BLaER1 treated with 17β-estradiol and CSF1 and Interleukin-3, amounts not matched to agents 10 nM and 100 nM (cell line): ENCODE results near the gene TENT5C.
A peak's percentile ranks its signal among the peaks of the same experiment; 100 is the strongest.

Experiments used
- H3K27ac ChIP-seq, 11 experiments: shearing (Covaris generic); formaldehyde crosslinking; 2 replicates each; pipeline ENCODE4 v1.8.1; 2022
- H3K27me3 ChIP-seq, 11 experiments: shearing (Covaris generic); formaldehyde crosslinking; 2 replicates each; pipeline ENCODE4 v1.8.1; 2022
- H3K36me3 ChIP-seq, 11 experiments: shearing (Covaris generic); formaldehyde crosslinking; 2 replicates each; pipeline ENCODE4 v1.8.1; 2022
- H3K4me1 ChIP-seq, 10 experiments: shearing (Covaris generic); formaldehyde crosslinking; 2 replicates each; pipeline ENCODE4 v1.8.1; 2022
- H3K4me2 ChIP-seq, 11 experiments: shearing (Covaris generic); formaldehyde crosslinking; 2 replicates each; pipeline ENCODE4 v1.8.1; 2022
- H3K4me3 ChIP-seq, 10 experiments: shearing (Covaris generic); formaldehyde crosslinking; 2 replicates each; pipeline ENCODE4 v1.8.1; 2022
- H3K9ac ChIP-seq, 11 experiments: shearing (Covaris generic); formaldehyde crosslinking; 2 replicates each; pipeline ENCODE4 v1.8.1; 2022
- H3K9me3 ChIP-seq, 11 experiments: shearing (Covaris generic); formaldehyde crosslinking; replicated peaks in 1 of 11; 2 replicates each; pipeline ENCODE4 v1.8.1; 2022
- H4K20me1 ChIP-seq, 11 experiments: shearing (Covaris generic); formaldehyde crosslinking; 2 replicates each; pipeline ENCODE4 v1.8.1; 2022
- Cebpa-rat ChIP-seq, 11 experiments: shearing (Covaris generic); IDR thresholded peaks; 2 replicates each; pipeline ENCODE4 v1.8.1; 2022

The TENT5C gene

DNA sequence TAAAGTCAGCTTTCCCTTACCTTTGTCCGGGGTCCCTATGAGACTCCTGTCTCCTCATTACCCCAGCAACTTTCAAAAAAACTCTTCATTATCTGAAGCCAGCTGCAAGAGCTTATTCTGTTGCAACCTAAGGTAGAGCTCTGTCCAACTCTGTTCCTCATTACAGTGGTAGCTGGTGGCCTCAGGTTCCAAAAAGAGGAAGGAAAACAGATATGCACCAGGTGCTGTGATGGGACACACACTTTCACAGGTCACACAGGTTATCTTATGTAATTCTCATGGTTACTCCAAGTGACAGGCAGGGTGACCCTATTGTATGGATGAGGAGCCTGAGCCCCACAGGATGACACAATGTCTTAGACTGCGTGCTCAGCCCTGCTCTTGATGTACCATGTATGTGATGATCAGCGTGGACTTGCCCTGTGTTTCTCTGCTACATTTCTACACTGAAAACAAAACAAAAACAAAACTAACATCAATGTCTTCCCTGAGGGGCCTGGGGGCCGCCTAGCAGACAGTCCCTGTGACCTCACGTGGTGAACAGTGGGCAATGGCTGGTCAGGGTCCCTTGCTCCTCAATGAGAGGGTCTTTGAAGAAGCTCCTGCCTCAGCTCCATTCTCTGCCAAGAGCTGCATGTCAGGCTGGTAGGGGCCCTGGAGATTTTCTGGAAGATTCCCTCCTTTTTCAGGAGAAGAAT is 9.7 kb upstream of the TENT5C start:
- Histone ChIP-seq H3K9ac (no peak overlapping the region), H3K4me2 (no peak overlapping the region), H3K36me3 (no peaks in the 10 kb centered on the region), H3K27me3 (no peaks in the 10 kb centered on the region), H3K4me3 (no peak overlapping the region), H4K20me1 (no peaks in the 10 kb centered on the region), H3K27ac (no peak overlapping the region), H3K9me3 (no peaks in the 10 kb centered on the region), H3K4me1 (no peaks in the 10 kb centered on the region)
- no peak for TF ChIP-seq Cebpa-rat (IDR thresholded peaks at IDR 0.05)

DNA sequence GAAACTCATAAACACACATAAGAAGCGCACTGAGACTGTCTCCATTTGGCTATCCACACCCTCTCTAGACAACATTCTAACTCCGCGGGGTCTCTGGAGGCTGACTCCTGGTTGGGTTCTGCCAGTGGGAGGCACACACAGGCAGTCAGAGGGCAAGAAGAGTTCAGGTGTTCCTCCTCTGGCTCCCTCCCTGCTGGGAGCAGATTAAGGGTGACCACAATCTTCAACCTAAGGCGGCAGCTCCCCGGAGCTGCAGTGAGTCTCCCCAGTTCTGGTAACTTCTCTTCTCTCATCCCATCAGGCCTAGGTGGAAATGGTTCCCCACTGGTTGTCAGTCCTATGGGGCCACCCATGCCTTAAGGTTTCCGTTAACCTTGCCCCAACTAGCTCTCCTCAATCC is 7.4 kb upstream of the TENT5C start:
- Histone ChIP-seq H3K4me3 (no peak overlapping the region), H4K20me1 (no peaks in the 10 kb centered on the region), H3K4me2 (no peak overlapping the region), H3K9me3 (no peaks in the 10 kb centered on the region), H3K9ac (no peak overlapping the region), H3K36me3 (no peaks in the 10 kb centered on the region), H3K27me3 (no peaks in the 10 kb centered on the region), H3K27ac (no peak overlapping the region), H3K4me1 (no peaks in the 10 kb centered on the region)
- no peak for TF ChIP-seq Cebpa-rat (IDR thresholded peaks at IDR 0.05)

DNA sequence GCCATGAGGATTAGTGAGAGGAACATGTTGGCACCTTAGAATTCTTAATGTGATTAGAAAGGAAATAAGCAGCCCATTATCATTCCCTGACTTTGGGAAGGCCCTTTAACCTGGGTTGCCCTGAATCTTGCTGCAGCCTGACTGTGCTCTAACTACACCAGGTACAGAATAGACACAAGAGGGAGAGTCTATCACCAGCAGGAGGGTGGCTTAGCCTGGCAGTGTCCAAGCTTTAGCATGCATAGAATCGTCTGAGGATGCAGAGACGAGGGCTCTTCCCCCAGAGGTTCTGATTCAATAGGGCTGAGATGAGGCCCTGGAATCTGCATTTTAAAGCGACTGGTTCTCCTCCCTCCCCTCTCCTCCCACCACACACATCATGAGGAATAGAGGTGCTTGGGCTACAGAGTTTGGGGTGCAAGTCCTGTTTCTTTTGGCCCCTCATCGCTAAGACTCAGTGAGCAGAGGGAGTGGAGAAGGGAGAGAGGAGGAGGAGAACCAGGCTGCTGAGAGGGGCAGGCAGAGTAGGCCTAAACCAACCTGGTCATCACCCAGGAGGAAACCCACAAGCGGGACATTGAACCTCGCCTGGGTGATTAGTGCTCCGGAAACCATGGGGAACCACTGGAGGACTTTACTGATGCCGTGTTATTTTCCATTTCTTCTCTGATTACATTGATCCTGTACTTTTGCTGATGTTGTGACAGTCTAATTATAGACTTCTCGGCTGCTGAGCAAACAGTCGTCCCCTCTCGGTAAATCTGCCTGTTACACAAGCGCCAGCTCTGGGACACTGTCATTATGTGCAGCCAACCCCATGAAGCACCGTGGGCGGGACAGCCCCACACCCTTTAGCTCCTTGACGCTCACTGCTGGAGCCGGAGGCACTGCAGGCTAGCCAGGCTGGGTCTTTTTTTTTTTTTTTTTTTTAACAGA is 6.3 kb upstream of the TENT5C start:
- H3K4me2 ChIP-seq, result no peak overlapping the region
- no peak overlapping the region for H3K9ac ChIP-seq
- H3K4me3 ChIP-seq, result no peak overlapping the region
- H3K4me1 ChIP-seq, result no peaks in the 10 kb centered on the region
- H3K27ac ChIP-seq, result no peak overlapping the region
- peaks cover 0 to 8% (median 5%) of the 10 kb centered on the region in 11 experiments; a peak in 15 of 22 replicates for H3K27me3 ChIP-seq
- no peaks in the 10 kb centered on the region for H3K36me3 ChIP-seq
- TF ChIP-seq Cebpa-rat (IDR thresholded peaks at IDR 0.05), result no peak
- no peaks in the 10 kb centered on the region for H4K20me1 ChIP-seq
- no peaks in the 10 kb centered on the region for H3K9me3 ChIP-seq

DNA sequence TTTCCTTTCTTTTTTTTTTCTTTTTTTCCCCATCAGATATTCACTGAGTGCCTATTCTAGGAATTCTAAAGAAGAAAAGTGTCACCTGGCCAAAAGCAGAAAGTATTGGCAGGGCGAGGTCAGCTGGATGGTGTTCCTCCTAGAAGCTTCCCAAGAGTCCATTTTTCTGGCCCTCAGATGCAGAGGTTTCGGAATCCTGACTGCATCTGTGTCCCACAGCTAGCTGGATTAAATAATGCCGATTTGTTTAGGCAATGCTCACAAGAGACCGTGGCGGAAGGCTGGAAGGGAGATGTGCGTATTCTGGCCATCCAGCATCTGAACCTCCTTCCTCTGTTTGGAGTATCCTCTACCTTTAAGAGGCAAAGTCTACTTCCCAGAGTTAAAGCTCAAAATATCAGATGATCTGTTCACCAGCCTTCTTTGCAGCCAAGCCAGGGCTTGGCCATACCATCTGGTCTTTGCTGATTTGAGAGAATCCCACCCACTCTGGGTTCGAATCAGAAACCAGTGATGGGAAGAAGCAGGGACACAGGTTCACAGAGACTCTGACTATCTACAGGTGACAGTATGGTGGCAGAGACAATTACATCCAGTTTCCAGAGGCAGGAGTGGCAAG is 5.4 kb upstream of the TENT5C start:
- TF ChIP-seq Cebpa-rat (IDR thresholded peaks at IDR 0.05), result no peak
- H3K4me2 ChIP-seq, result no peak overlapping the region
- no peaks in the 10 kb centered on the region for H3K36me3 ChIP-seq
- H3K27ac ChIP-seq, result no peak overlapping the region
- H3K9ac ChIP-seq, result no peak overlapping the region
- H4K20me1 ChIP-seq, result no peaks in the 10 kb centered on the region
- H3K9me3 ChIP-seq, result no peaks in the 10 kb centered on the region
- H3K4me1 ChIP-seq, result peaks cover 0 to 7% (median 6%) of the 10 kb centered on the region in 10 experiments; a peak in 12 of 20 replicates
- H3K27me3 ChIP-seq, result peaks cover 0 to 16% (median 12%) of the 10 kb centered on the region in 11 experiments; a peak in 17 of 22 replicates
- no peak overlapping the region for H3K4me3 ChIP-seq

DNA sequence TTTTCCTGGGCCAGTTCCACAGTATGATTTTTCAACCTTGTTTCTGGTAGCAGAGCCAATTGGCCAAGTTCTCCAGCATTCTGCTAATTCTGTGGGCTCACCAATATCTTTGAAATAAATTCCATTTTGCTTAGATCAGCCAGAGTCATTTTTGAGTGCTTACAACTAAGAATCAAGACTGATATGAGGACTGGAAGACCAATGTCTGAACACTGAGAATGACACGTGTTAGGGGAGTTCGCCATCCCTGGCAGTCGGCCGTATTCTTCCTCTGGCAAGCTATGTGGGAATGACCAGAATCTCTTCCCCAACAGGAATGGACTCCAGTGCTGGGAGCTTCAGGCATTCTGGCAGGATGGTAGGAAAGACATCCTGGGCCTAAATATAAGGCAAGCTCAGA is 4.9 kb upstream of the TENT5C start:
- H3K4me1 ChIP-seq, result peaks cover 0 to 7% (median 6%) of the 10 kb centered on the region in 10 experiments; a peak in 13 of 20 replicates
- TF ChIP-seq Cebpa-rat (IDR thresholded peaks at IDR 0.05), result no peak
- H3K27me3 ChIP-seq, result peaks cover 0 to 16% (median 12%) of the 10 kb centered on the region in 11 experiments; a peak in 17 of 22 replicates
- H4K20me1 ChIP-seq, result peaks cover 0 to under 1% (median 0%) of the 10 kb centered on the region in 11 experiments; a peak in 4 of 22 replicates
- no peak overlapping the region for H3K4me2 ChIP-seq
- H3K9ac ChIP-seq, result no peak overlapping the region
- H3K4me3 ChIP-seq, result no peak overlapping the region
- no peak overlapping the region for H3K27ac ChIP-seq
- no peaks in the 10 kb centered on the region for H3K36me3 ChIP-seq
- H3K9me3 ChIP-seq, result no peaks in the 10 kb centered on the region

DNA sequence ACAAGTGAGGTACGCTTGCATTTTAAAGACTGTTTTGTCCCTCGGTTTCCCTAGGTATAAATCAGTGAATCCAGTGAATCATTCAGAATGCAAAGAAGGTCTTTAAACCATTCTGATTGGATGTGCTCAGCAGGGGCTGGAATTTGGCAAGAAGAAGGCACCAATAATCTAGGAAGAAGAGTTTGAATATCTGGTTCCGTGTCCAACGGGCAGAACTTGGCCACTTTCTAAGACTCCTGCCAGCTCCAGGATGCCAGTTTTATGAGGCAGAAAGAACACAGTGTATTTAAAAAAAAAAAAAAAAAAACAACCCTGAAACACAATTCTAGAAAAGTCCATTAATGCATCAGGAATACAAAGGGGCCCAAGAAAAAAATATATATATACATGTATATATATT is 3.0 kb upstream of the TENT5C start:
- Histone ChIP-seq H3K27ac (no peak overlapping the region), H3K4me1 (peaks cover 11 to 26% (median 18%) of the 10 kb centered on the region in 10 experiments), H3K4me3 (no peak overlapping the region), H3K9ac (no peak overlapping the region), H3K27me3 (peaks cover 12 to 31% (median 23%) of the 10 kb centered on the region in 11 experiments; a peak in 18 of 22 replicates), H3K36me3 (no peaks in the 10 kb centered on the region), H3K4me2 (no peak overlapping the region), H4K20me1 (peaks cover 0 to 18% (median 7%) of the 10 kb centered on the region in 11 experiments; a peak in 7 of 22 replicates), H3K9me3 (no peaks in the 10 kb centered on the region)
- no peak for TF ChIP-seq Cebpa-rat (IDR thresholded peaks at IDR 0.05)

DNA sequence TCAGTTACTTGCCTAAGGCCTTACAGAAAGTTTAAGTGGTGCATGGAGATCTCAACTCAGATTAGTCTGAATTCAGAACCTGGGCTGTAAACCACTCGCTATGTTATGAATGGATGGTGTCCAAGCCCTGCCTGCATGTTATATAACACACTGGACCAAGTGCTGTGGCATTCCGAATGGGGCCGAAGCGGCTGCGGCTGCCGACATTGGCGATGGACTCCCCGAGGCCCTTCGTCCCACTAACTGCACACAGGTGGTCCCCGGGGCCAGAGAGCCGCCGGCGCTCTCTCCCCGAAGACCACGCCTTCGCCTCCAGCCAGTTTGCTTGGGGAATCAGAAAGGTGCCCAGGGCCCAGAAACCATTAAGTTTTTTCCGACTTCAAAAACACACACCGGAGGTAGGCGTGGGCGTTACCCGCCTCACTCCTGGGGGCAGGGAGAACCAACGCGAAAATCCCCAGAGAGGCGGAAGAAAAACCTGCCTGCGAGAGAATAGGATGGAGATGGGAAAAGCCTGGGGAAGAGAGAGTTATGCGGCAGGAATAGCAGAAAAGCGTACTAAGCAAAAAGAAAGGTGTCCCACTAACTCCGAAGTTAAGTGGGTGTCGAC is 579 bp upstream of the TENT5C start:
- Histone ChIP-seq H3K4me3 (peak overlapping the region; percentile 71 to 90 (median 75)), H3K36me3 (no peaks in the 10 kb centered on the region), H3K27me3 (peaks cover 12 to 31% (median 23%) of the 10 kb centered on the region in 11 experiments; a peak in 18 of 22 replicates), H3K4me2 (peak overlapping the region; percentile 87 to 100 (median 99)), H3K9me3 (no peaks in the 10 kb centered on the region), H3K27ac (peak overlapping the region in 2 of 11 experiments; percentile 48 to 69; a peak in 3 of 22 replicates), H3K9ac (peak overlapping the region; percentile 47 to 76 (median 67); a peak in 20 of 22 replicates), H3K4me1 (peaks cover 12 to 36% (median 26%) of the 10 kb centered on the region in 10 experiments), H4K20me1 (peaks cover 0 to 18% (median 7%) of the 10 kb centered on the region in 11 experiments; a peak in 7 of 22 replicates)
- no peak for TF ChIP-seq Cebpa-rat (IDR thresholded peaks at IDR 0.05)

DNA sequence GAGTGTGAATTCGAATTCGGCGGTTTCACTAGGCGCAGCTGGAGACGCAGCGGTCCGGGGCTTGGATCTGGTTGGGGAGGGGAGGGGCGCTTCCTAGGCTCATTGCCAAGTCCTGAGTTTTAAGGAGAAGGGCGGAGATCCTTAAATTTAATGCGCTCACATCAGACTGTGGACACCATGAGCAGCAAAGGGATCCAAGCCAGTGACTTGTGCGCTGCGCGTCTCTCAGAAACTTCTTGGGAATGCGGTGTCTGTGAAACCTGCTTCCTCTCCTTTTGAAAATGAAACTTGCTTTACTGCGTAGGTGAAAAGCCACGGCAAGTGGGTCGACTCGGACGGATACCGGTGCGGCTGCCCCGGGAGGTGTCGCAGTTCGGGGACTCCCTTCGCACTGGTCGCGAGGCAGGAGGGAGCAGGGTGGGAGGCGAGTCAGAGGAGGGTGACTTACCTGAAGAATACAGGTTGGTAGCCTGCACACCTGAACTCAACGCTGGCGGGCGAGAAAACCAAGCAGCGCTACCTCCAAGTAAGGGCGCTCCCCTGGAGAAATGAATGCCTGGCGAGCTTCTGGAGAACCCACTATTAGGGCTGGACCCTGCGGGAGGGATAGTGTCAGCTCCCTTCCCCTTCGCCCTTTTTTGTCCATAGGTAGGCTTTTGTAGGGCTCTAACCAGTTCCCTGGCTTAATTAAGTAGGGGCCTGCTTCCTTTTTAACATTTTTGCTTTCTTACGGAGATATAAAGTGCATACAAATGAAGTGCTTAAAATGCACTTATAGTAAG is 992 bp downstream of the TENT5C start:
- H3K9me3 ChIP-seq, result no peaks in the 10 kb centered on the region
- H3K9ac ChIP-seq, result peak overlapping the region; percentile 42 to 77 (median 67); a peak in 21 of 22 replicates
- H4K20me1 ChIP-seq, result peaks cover 0 to 18% (median 7%) of the 10 kb centered on the region in 11 experiments; a peak in 7 of 22 replicates
- H3K27me3 ChIP-seq, result peaks cover 12 to 31% (median 23%) of the 10 kb centered on the region in 11 experiments; a peak in 18 of 22 replicates
- no peaks in the 10 kb centered on the region for H3K36me3 ChIP-seq
- no peak for TF ChIP-seq Cebpa-rat (IDR thresholded peaks at IDR 0.05)
- H3K4me2 ChIP-seq, result peak overlapping the region; percentile 96 to 100 (median 100)
- peak overlapping the region; percentile 71 to 90 (median 75) for H3K4me3 ChIP-seq
- H3K4me1 ChIP-seq, result peaks cover 12 to 36% (median 26%) of the 10 kb centered on the region in 10 experiments
- H3K27ac ChIP-seq, result no peak overlapping the region
